HG02938 (cell line): ENCODE results near the gene PCCB.
"Not testable (repeated sequence)": the region's sequence is repeated elsewhere in the genome, so short reads cannot be mapped to it uniquely, and the experiment has no call there.

ENCODE experiments used
- ATAC-seq: cut with Tn5 transposase; IDR thresholded peaks from one replicate; pipeline ENCODE4 v1.9.1; 2021; ENCODE audit warnings: mild to moderate bottlenecking, moderate library complexity; ENCODE audit not compliant: unreplicated experiment

Gene PCCB

DNA sequence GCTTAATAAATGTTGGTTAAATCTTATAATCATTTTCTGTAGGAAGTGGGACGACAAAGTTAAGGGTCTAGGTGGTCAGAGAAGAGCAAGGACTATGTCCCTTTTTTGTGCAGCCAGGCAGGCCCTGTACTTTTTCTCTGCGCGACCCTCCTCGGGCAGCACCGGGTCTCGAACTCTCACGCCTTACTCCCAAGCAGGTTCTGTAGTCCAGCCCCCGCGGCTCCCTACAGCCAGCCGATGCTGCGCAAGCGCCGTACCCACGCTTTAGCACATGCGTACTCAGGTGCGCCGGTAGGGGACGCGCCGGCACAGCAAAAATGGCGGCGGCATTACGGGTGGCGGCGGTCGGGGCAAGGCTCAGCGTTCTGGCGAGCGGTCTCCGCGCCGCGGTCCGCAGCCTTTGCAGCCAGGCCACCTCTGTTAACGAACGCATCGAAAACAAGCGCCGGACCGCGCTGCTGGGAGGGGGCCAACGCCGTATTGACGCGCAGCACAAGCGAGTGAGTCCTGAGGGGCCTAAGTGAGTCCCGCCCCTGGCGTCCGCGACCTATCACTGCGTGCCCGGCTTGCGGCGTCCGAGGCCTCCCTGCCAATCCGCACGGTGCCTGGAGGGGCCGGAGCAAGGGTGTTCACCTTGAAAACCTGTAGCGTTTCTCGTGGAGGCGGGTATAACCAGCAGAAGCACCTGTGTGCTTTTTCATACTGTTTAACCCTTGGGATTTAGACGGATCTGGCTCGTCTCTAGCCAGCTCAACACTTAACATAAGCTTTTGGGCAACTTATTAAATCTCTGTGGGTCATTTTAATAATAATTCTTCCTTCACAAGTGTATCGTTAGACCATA is at the start of gene PCCB:
TSS of gene PCCB (plus strand) at position 282 of the 844 bp plus-strand sequence. CDS start at position 318, 36 bp downstream.
- peak; percentile 98 for ATAC-seq

GRCh38 chr3:136207489-136208115 is 42.5 kb upstream of the PCCB start:
- ATAC-seq, result no peak

- ATAC-seq, result no peak
Observed at GRCh38 chr3:136209921-136210320, 40.2 kb upstream of the PCCB start.

GRCh38 chr3:136211547-136211946 is 38.6 kb upstream of the PCCB start:
- no peak for ATAC-seq

GRCh38 chr3:136222746-136223145 is 27.4 kb upstream of the PCCB start:
- ATAC-seq, result not testable (repeated sequence)

GRCh38 chr3:136232413-136232812 is 17.7 kb upstream of the PCCB start:
- ATAC-seq, result no peak

- no peak for ATAC-seq
Observed at GRCh38 chr3:136235545-136235944, 14.6 kb upstream of the PCCB start.

GRCh38 chr3:136236109-136236508 is 14.0 kb upstream of the PCCB start:
- ATAC-seq, result no peak

GRCh38 chr3:136237103-136237502 is 13.0 kb upstream of the PCCB start:
- no peak for ATAC-seq

- ATAC-seq, result no peak
Observed at GRCh38 chr3:136237961-136238649, 12.0 kb upstream of the PCCB start.

DNA sequence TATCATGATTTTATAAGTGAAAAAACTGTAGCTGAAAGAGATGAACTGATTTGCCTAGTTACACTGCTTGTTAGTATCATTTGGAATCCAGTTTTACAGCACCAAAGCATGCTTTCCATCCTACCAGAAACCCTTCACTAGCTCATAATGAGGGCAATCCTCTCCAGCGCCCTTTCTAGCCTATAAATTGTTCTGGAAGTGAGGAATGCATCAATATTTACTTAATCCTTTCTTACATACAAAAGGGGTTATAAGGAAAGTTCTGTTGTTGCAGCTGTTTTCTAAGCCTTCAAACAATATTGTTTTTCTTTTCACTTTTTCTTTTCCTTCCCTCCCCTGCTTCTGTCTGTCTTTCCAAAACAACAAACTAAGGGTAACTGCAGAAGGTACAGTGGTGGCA is 11.0 kb upstream of the PCCB start:
- ATAC-seq, result no peak

- no peak for ATAC-seq
Observed at GRCh38 chr3:136245691-136246090, 4.4 kb upstream of the PCCB start.

- no peak for ATAC-seq
Observed at GRCh38 chr3:136247436-136247835, 2.7 kb upstream of the PCCB start.

- no peak for ATAC-seq
Observed at GRCh38 chr3:136247855-136248590, 2.1 kb upstream of the PCCB start.

DNA sequence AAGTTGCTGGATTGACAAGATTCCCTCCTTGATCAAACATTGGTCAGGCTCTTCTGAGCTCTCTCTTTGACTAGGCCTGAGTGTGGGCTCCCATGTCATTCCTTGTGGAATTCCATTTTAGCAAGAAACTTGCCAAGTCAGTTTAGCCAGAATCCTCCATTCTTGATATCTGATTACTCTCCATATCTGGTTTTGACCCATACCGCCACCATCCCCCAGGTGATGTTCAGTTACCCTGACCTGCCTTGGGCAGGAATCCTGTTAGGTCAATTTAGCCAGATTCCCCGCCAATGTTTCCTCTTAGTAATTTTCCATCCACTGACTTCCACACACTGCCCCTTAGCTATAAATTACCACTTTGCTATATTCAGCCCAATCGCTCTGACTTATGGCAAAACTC is 1.0 kb upstream of the PCCB start:
- no peak for ATAC-seq

DNA sequence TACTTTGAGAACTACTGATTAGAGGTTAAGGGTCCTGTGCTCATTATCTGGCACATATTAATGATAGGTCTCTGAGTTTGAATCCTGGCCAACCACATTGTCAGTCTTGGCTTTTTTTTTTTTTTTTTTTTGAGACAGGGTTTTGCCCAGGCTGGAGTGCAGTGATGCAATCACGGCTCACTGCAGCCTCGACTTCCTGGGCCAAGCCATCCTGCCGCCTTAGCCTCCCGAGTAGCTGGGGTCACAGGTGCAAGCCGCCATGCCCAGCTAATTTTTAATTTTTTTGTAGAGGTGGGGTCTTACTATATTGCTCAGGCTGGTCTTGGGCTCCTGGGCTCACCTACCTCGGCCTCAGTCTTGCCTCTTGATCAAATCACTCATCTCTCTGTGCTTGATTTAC is 547 bp upstream of the PCCB start:
- ATAC-seq, result no peak

DNA sequence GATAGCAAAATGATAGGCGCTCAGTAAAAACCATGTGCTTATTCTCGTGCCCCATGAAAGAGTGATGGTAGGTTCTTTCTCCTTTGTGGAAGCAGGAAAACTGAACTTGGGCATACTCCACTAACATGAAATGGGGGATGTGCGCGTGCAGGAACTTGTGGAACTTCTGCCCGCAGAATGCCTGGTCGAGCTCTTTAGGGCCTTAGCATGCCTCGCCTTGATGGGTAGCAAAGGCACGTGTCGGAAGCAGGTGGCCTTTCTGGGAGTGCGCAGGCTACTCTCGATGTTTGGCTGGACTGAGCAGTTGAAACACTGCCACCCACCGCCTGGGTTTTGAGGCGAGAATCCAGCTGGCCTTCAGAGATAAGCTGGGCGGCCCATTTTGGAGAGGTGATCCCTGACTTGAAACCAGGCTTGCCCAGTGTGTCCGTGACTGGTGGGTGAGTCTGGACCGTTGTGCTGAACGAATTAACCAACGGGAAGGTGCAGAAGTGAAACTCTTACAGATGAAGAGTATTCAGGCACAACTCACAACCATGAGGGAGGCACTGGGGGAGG is 842 bp downstream of the PCCB start:
- no peak for ATAC-seq

GRCh38 chr3:136251511-136251910 is 1.4 kb downstream of the PCCB start:
- no peak for ATAC-seq

DNA sequence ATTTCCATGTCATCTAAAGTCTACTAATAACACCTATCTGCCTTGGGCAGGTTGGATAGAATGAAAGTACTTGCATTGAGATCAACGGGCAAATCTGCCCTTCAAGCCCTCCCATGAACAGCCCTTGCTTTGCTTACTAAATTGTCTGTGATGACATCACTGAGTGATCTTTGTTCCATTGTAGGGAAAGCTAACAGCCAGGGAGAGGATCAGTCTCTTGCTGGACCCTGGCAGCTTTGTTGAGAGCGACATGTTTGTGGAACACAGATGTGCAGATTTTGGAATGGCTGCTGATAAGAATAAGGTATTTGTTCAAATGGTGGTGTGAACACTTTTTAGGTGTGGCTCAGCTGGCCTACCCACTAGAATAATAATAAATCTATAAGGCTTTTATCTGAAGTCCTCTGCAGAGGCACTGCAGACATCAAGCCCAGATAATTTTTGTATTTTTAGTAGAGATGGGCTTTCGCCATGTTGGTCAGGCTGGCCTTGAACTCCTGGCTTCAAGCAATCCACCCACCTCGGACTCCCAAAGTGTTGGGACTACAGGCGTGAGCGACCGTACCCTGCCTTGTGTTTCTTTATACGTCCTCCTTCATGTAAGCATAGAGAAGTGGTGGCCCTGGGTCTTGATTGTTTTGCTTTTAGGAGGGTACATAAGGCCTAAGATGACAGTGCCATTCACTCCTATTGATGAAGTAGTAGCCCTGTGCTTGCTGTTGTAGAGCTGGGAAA is 5.7 kb downstream of the PCCB start:
- ATAC-seq, result no peak

DNA sequence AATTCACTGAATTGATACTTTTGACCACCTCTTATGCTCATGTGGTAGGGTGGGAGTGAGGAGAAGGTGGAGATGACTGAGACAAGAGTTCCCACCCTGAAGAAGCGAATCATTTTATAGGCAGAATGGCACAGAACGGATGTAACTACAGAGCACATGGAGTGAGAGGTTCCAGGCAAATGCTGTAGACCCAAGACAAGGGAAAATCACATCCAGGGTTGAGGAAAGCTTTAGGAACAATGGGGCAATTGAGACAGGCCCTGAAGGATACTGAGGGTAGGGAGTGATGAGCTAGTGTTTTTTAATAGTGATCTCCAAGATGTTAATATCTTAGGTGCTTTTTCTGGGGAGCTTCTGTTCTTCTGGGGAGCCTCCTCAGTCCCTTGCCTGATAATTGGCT is 8.1 kb downstream of the PCCB start:
- ATAC-seq, result no peak
